HEK293 (cell line): ENCODE data around the gene GPR132.

Experiments
- CTCF ChIA-PET: fragments of 350-600 bp; formaldehyde crosslinking; extraction: SDS; loops from one replicate; lab custom pipeline; 2021; ENCODE audit warnings: antibody characterized with exemption; lab: Yijun Ruan, JAX
- POLR2A ChIA-PET: fragments of 300-600 bp; formaldehyde crosslinking; extraction: SDS; loops from one replicate; lab custom pipeline; 2020; ENCODE audit warnings: antibody characterized with exemption, inconsistent platforms; lab: Yijun Ruan, JAX
- H3K27ac ChIP-seq: fragments of 200-500 bp; sonication (Bioruptor generic); 2 replicates; pipeline ENCODE4 v1.5.1; 2014; ENCODE audit warnings: low read depth, low read length, control low read depth, inconsistent platforms; ENCODE audit errors: extremely low read depth
- H3K36me3 ChIP-seq, 2 experiments: fragments of 200-500 bp in 1 of 2; sonication (Bioruptor generic) in 1 of 2; 1 replicate in 1 of 2; 2 replicates in 1 of 2; pipeline ENCODE4 v1.5.1; 2014 to 2017; ENCODE audit warnings: inconsistent platforms in 2 of 2, low read length in 2 of 2; ENCODE audit not compliant: control insufficient read depth in 2 of 2, insufficient read depth in 1 of 2
- H3K4me1 ChIP-seq: fragments of 200-500 bp; sonication (Bioruptor generic); 2 replicates; pipeline ENCODE4 v1.5.1; 2014; ENCODE audit warnings: mild to moderate bottlenecking, low read length, inconsistent platforms; ENCODE audit not compliant: control insufficient read depth, insufficient read depth
- H3K4me3 ChIP-seq: 2 replicates; pipeline ENCODE4 v1.5.1; 2011; ENCODE audit warnings: low read depth, mild to moderate bottlenecking, control low read depth, low read length, moderate library complexity
- H3K9me3 ChIP-seq: fragments of 200-500 bp; sonication (Bioruptor generic); 2 replicates; pipeline ENCODE4 v1.5.1; 2014; ENCODE audit warnings: low read depth, low read length, inconsistent platforms; ENCODE audit not compliant: control insufficient read depth, insufficient read depth
- GLI4 ChIP-seq: fragments of 450-650 bp; formaldehyde crosslinking; IDR thresholded peaks from 2 replicates; pipeline ENCODE4 v1.5.1; 2016; ENCODE audit warnings: missing biosample characterization, missing genetic modification characterization
- GLIS1 ChIP-seq: fragments of 450-650 bp; formaldehyde crosslinking; IDR thresholded peaks from 2 replicates; pipeline ENCODE4 v1.5.1; 2016; ENCODE audit warnings: missing biosample characterization, missing genetic modification characterization
- GLIS2 ChIP-seq: fragments of 450-650 bp; formaldehyde crosslinking; IDR thresholded peaks from 2 replicates; pipeline ENCODE4 v1.5.1; 2016; ENCODE audit warnings: missing biosample characterization, missing genetic modification characterization
- HOXD13 ChIP-seq: sonication (generic); formaldehyde crosslinking; IDR thresholded peaks from 2 replicates; pipeline ENCODE4 v1.8.0; 2022; ENCODE audit warnings: missing genetic modification reagents, borderline replicate concordance
- PRDM2 ChIP-seq: fragments of 450-650 bp; formaldehyde crosslinking; IDR thresholded peaks from 2 replicates; pipeline ENCODE4 v1.5.1; 2016; ENCODE audit warnings: missing biosample characterization, missing genetic modification characterization, borderline replicate concordance
- REST ChIP-seq: fragments of 450-650 bp; formaldehyde crosslinking; IDR thresholded peaks from 2 replicates; pipeline ENCODE4 v1.5.1; 2016; ENCODE audit warnings: missing biosample characterization, missing genetic modification characterization
- TCF7L2 ChIP-seq: IDR thresholded peaks from 2 replicates; pipeline ENCODE4 v1.6.1; 2011; ENCODE audit warnings: low read depth, mild to moderate bottlenecking, inconsistent platforms, low read length, moderate library complexity, borderline replicate concordance
- ZBTB7A ChIP-seq: fragments of 450-650 bp; formaldehyde crosslinking; IDR thresholded peaks from 2 replicates; pipeline ENCODE4 v1.5.1; 2016; ENCODE audit warnings: low read depth, missing biosample characterization, missing genetic modification characterization
- ZBTB8A ChIP-seq: fragments of 450-650 bp; formaldehyde crosslinking; IDR thresholded peaks from 2 replicates; pipeline ENCODE4 v1.5.1; 2016; ENCODE audit warnings: missing biosample characterization, missing genetic modification characterization
- ZEB2 ChIP-seq: fragments of 450-650 bp; formaldehyde crosslinking; IDR thresholded peaks from 2 replicates; pipeline ENCODE4 v1.5.1; 2016; ENCODE audit warnings: missing biosample characterization, missing genetic modification characterization
- ZFP69B ChIP-seq: fragments of 450-650 bp; formaldehyde crosslinking; IDR thresholded peaks from 2 replicates; pipeline ENCODE4 v1.5.1; 2016; ENCODE audit warnings: missing biosample characterization, missing genetic modification characterization
- ZNF24 ChIP-seq: fragments of 450-650 bp; formaldehyde crosslinking; IDR thresholded peaks from 2 replicates; pipeline ENCODE4 v1.5.1; 2016; ENCODE audit warnings: missing biosample characterization, missing genetic modification characterization
- ZNF341 ChIP-seq: fragments of 450-650 bp; formaldehyde crosslinking; IDR thresholded peaks from 2 replicates; pipeline ENCODE4; 2016; ENCODE audit warnings: low read depth, missing biosample characterization, missing genetic modification characterization
- ZNF394 ChIP-seq: fragments of 450-650 bp; formaldehyde crosslinking; IDR thresholded peaks from 2 replicates; pipeline ENCODE4 v1.5.1; 2016; ENCODE audit warnings: missing biosample characterization, missing genetic modification characterization, mild to moderate bottlenecking, moderate library complexity, borderline replicate concordance
- ZNF501 ChIP-seq: fragments of 450-650 bp; formaldehyde crosslinking; IDR thresholded peaks from 2 replicates; pipeline ENCODE4 v1.5.1; 2016; ENCODE audit warnings: missing biosample characterization, missing genetic modification characterization
- ZNF549 ChIP-seq: fragments of 450-650 bp; IDR thresholded peaks from 2 replicates; pipeline ENCODE4 v1.5.1; 2018; ENCODE audit warnings: missing biosample characterization, missing genetic modification characterization, mild to moderate bottlenecking, inconsistent platforms, moderate library complexity
- ZNF558 ChIP-seq: fragments of 450-650 bp; formaldehyde crosslinking; IDR thresholded peaks from 2 replicates; pipeline ENCODE4 v1.5.1; 2016; ENCODE audit warnings: missing biosample characterization, missing genetic modification characterization
- ZNF600 ChIP-seq: fragments of 450-650 bp; formaldehyde crosslinking; IDR thresholded peaks from 2 replicates; pipeline ENCODE4 v1.5.1; 2016; ENCODE audit warnings: missing biosample characterization, missing genetic modification characterization
- ZNF677 ChIP-seq: fragments of 450-650 bp; IDR thresholded peaks from 2 replicates; pipeline ENCODE4 v1.5.0; 2018; ENCODE audit warnings: missing biosample characterization, mild to moderate bottlenecking, missing genetic modification characterization, moderate library complexity
- TF ChIP-seq, protein P1 (sequence below): fragments of 450-650 bp; IDR thresholded peaks from 2 replicates; pipeline ENCODE4 v1.5.1; 2018; ENCODE audit warnings: missing biosample characterization, mild to moderate bottlenecking, missing genetic modification characterization
- TF ChIP-seq, protein P2 (sequence below): fragments of 450-650 bp; formaldehyde crosslinking; IDR thresholded peaks from 2 replicates; pipeline ENCODE4 v1.5.1; 2016; ENCODE audit warnings: missing biosample characterization, missing genetic modification characterization, borderline replicate concordance

GPR132 gene

DNA sequence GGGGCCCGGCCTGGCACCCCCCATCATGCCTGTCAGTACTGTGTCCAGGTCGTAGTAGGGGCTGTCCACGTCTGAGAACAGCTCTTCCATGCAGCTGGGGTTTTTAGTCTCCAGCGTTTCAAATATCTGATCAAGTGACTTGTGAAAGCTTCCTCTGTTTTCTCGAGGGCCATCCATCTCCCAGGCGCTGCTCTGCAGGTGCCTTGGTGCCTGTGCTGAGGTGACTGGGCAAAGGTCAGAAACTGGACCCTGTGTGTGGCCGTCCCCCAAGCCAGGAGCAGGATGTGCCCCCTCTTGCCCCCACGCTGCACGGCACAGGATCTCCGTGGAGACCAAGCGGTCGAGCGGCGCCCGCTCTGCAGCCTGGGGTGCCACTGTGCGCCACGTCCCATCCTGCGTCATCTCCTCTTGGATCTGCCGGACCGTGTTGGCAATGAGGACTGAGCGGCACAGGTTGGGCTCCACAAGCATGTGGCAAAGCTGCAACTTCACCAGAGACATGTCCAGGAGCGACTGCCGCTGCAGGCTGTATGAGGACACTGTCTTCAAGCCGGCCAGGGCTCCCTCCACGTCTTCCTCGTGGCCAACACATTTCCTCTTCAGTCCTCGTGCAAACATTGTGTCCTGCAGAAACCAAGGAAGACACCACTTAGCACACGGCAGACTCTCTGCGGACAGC lies 53.8 kb downstream of the GPR132 start:
- Histone ChIP-seq H3K4me3 (no peak overlapping the region), H3K36me3 (peaks cover 15 to 78% of the 10 kb centered on the region in 2 experiments), H3K4me1 (peaks cover 12% of the 10 kb centered on the region), H3K27ac (no peak overlapping the region), H3K9me3 (no peaks in the 10 kb centered on the region)
- no peak for TF ChIP-seq ZNF558 (tag by site-specific recombination)
- peak; percentile 42; the same call in 1 of the 2 replicates for TF ChIP-seq ZNF600 (tag by site-specific recombination)
- TF ChIP-seq REST (tag by site-specific recombination) = peak; percentile 43; the same call in 1 of the 2 replicates
- ChIA-PET POLR2A (interaction anchor here (1.5 kb wide), 1 partner anchor 10 kb away, joined by 3 read pairs; the partner anchor contains the start of gene CDCA4), CTCF (interaction anchor here (0.6 to 5.7 kb wide), 4 partner anchors 24 to 475 kb away, joined by 3 to 32 read pairs (median 3); no protein-coding TSS in a partner anchor)

DNA sequence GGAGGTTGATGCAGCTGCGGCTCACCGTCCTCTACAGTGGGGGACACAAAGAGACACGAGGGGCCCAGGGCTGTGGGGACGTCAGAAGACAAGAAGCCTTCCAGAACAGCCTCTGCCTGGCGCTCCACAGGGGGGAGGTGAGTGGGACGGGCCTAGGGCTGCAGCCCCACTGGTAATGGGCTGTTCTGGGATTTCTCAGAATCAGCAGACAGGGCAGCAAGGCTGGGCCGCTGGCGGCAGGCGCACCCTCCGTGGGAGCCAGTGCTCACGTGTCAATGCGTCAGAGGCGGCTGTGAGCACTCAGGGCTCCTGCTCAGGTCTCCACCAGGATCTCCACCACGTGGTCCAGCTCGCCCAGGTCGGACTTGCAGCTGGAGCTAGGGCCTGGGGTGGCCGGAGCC lies 54.3 kb downstream of the GPR132 start:
- peaks cover 15 to 75% of the 10 kb centered on the region in 2 experiments for H3K36me3 ChIP-seq
- no peaks in the 10 kb centered on the region for H3K9me3 ChIP-seq
- peaks cover 12% of the 10 kb centered on the region for H3K4me1 ChIP-seq
- ChIA-PET POLR2A (interaction anchor here (1.5 kb wide), 1 partner anchor 10 kb away, joined by 3 read pairs; the partner anchor contains the start of gene CDCA4), CTCF (interaction anchor here (0.6 to 5.7 kb wide), 3 partner anchors 34 to 475 kb away, joined by 3 to 32 read pairs (median 3); no protein-coding TSS in a partner anchor)
- H3K27ac ChIP-seq = no peak overlapping the region
- H3K4me3 ChIP-seq = no peak overlapping the region
- TF ChIP-seq ZNF677 = no peak
- no peak for TF ChIP-seq ZNF501 (tag by site-specific recombination)
- no peak for TF ChIP-seq ZBTB7A (tag by site-specific recombination)
- TF ChIP-seq HOXD13 = no peak
- TF ChIP-seq ZNF24 (tag by site-specific recombination) = no peak
- TF ChIP-seq ZBTB8A = peak; percentile 36; the same call in 1 of the 2 replicates
- no peak for TF ChIP-seq ZEB2 (tag by site-specific recombination)
- TF ChIP-seq ZFP69B (tag by site-specific recombination) = no peak
- no peak for TF ChIP-seq ZNF394
- TF ChIP-seq ZNF341 (tag by site-specific recombination) = peak; percentile 80
- TF ChIP-seq, protein P1, sequence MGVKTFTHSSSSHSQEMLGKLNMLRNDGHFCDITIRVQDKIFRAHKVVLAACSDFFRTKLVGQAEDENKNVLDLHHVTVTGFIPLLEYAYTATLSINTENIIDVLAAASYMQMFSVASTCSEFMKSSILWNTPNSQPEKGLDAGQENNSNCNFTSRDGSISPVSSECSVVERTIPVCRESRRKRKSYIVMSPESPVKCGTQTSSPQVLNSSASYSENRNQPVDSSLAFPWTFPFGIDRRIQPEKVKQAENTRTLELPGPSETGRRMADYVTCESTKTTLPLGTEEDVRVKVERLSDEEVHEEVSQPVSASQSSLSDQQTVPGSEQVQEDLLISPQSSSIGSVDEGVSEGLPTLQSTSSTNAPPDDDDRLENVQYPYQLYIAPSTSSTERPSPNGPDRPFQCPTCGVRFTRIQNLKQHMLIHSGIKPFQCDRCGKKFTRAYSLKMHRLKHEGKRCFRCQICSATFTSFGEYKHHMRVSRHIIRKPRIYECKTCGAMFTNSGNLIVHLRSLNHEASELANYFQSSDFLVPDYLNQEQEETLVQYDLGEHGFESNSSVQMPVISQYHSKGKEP (tag by site-specific recombination) = no peak
- no peak for TF ChIP-seq GLI4 (tag by site-specific recombination)
- TF ChIP-seq, protein P2, sequence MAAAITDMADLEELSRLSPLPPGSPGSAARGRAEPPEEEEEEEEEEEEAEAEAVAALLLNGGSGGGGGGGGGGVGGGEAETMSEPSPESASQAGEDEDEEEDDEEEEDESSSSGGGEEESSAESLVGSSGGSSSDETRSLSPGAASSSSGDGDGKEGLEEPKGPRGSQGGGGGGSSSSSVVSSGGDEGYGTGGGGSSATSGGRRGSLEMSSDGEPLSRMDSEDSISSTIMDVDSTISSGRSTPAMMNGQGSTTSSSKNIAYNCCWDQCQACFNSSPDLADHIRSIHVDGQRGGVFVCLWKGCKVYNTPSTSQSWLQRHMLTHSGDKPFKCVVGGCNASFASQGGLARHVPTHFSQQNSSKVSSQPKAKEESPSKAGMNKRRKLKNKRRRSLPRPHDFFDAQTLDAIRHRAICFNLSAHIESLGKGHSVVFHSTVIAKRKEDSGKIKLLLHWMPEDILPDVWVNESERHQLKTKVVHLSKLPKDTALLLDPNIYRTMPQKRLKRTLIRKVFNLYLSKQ (tag by site-specific recombination) = no peak
- TF ChIP-seq TCF7L2 = no peak
- TF ChIP-seq PRDM2 (tag by site-specific recombination) = no peak
- TF ChIP-seq GLIS2 (tag by site-specific recombination) = 0 out of 2 replicates have a peak, but pooled peaks have one; percentile 32
- TF ChIP-seq GLIS1 (tag by site-specific recombination) = peak; percentile 47
- no peak for TF ChIP-seq ZNF549 (tag by site-specific recombination)
